ENCODE results near the gene B4GALNT1. TPM values are rescaled to one million over a fixed set of nuclear protein-coding genes. Genes with fewer than 3 reads are reported as not detected.

The B4GALNT1 gene
- total and polyA plus RNA-seq, 2 of the 13 experiments (the other 11 are each of a cell fraction or from before 2014, with no cell fraction given): 4.5 to 5.4 TPM

GRCh38 chr12:57590864-57591781, 41.9 kb downstream of the B4GALNT1 start, which contains the start of gene PIP4K2C (continued):
- TF ChIP-seq REPIN1 (CRISPR knock-in tag; IDR thresholded peaks at IDR 0.05; ENCODE audit: borderline replicate concordance, low read depth) (no peak), KDM1A (CRISPR knock-in tag; IDR thresholded peaks at IDR 0.05) (no peak), THAP9 (CRISPR knock-in tag; IDR thresholded peaks at IDR 0.05; ENCODE audit: borderline replicate concordance) (peak; percentile 83; the same call in 1 of the 2 replicates), FOXO1 (CRISPR knock-in tag; IDR thresholded peaks at IDR 0.05) (no peak), ZFAT (CRISPR knock-in tag; conservative IDR thresholded peaks at IDR 0.05) (no peak), RBM39 (IDR thresholded peaks at IDR 0.05; ENCODE audit: low read depth, low read length, poor library complexity, severe bottlenecking) (peak; percentile 71), NFRKB (IDR thresholded peaks at IDR 0.05) (no peak), ZNF225 (CRISPR knock-in tag; IDR thresholded peaks at IDR 0.05) (peak; percentile 71), MBD4 (IDR thresholded peaks at IDR 0.05; ENCODE audit: borderline replicate concordance, low read length) (no peak), ZNF205 (CRISPR knock-in tag; IDR thresholded peaks at IDR 0.05) (peak; percentile 32; the same call in 1 of the 2 replicates), ZNF605 (CRISPR knock-in tag; IDR thresholded peaks at IDR 0.05) (peak; percentile 69), ZNF326 (CRISPR knock-in tag; IDR thresholded peaks at IDR 0.05; ENCODE audit: borderline replicate concordance) (no peak), ATM (IDR thresholded peaks at IDR 0.05; ENCODE audit: borderline replicate concordance) (no peak), ZMAT3 (CRISPR knock-in tag; conservative IDR thresholded peaks at IDR 0.05) (peak; percentile 51; the same call in 1 of the 2 replicates), PCBP1 (IDR thresholded peaks at IDR 0.05; ENCODE audit: borderline replicate concordance, low read depth, low read length) (0 out of 2 replicates have a peak, but pooled peaks have one; percentile 51), CREB1 (IDR thresholded peaks at IDR 0.05) (no peak), CREB1 (CRISPR knock-in tag; IDR thresholded peaks at IDR 0.05) (no peak), MED13 (CRISPR knock-in tag; IDR thresholded peaks at IDR 0.05) (no peak), GTF2F1 (IDR thresholded peaks at IDR 0.05; ENCODE audit: low read length) (0 out of 2 replicates have a peak, but pooled peaks have one; percentile 74), XBP1 (CRISPR knock-in tag; IDR thresholded peaks at IDR 0.05) (no peak), TCF7L2 (IDR thresholded peaks at IDR 0.05; ENCODE audit: low read depth, low read length) (no peak), NCOA1 (CRISPR knock-in tag; IDR thresholded peaks at IDR 0.05) (no peak), SOX5 (CRISPR knock-in tag; IDR thresholded peaks at IDR 0.05; ENCODE audit: borderline replicate concordance) (no peak), MED1 (CRISPR knock-in tag; IDR thresholded peaks at IDR 0.05) (no peak), ZBTB1 (CRISPR knock-in tag; IDR thresholded peaks at IDR 0.05; ENCODE audit: borderline replicate concordance) (no peak)
- TF ChIP-seq, protein P1, sequence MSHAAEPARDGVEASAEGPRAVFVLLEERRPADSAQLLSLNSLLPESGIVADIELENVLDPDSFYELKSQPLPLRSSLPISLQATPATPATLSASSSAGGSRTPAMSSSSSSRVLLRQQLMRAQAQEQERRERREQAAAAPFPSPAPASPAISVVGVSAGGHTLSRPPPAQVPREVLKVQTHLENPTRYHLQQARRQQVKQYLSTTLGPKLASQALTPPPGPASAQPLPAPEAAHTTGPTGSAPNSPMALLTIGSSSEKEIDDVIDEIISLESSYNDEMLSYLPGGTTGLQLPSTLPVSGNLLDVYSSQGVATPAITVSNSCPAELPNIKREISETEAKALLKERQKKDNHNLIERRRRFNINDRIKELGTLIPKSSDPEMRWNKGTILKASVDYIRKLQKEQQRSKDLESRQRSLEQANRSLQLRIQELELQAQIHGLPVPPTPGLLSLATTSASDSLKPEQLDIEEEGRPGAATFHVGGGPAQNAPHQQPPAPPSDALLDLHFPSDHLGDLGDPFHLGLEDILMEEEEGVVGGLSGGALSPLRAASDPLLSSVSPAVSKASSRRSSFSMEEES (CRISPR knock-in tag; IDR thresholded peaks at IDR 0.05): peak; percentile 76
- TF ChIP-seq, protein P2, sequence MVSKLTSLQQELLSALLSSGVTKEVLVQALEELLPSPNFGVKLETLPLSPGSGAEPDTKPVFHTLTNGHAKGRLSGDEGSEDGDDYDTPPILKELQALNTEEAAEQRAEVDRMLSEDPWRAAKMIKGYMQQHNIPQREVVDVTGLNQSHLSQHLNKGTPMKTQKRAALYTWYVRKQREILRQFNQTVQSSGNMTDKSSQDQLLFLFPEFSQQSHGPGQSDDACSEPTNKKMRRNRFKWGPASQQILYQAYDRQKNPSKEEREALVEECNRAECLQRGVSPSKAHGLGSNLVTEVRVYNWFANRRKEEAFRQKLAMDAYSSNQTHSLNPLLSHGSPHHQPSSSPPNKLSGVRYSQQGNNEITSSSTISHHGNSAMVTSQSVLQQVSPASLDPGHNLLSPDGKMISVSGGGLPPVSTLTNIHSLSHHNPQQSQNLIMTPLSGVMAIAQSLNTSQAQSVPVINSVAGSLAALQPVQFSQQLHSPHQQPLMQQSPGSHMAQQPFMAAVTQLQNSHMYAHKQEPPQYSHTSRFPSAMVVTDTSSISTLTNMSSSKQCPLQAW (CRISPR knock-in tag; IDR thresholded peaks at IDR 0.05): peak; percentile 50; the same call in 1 of the 2 replicates
